HG03064 (cell line): ENCODE data around the gene IMMP2L.

Experiments
- ATAC-seq: cut with Tn5 transposase; IDR thresholded peaks from one replicate; pipeline ENCODE4 v1.9.1; 2021; ENCODE audit warnings: low read depth; ENCODE audit not compliant: unreplicated experiment

The IMMP2L gene

GRCh38 chr7:110633313-110633712, 929.0 kb downstream of the IMMP2L start:
- ATAC-seq: no peak

- ATAC-seq: no peak
These were observed 935.9 kb downstream of the IMMP2L start for GRCh38 chr7:110626414-110626813.

GRCh38 chr7:110625294-110625693, 937.0 kb downstream of the IMMP2L start:
- ATAC-seq: no peak

- ATAC-seq: no peak
These were observed 938.9 kb downstream of the IMMP2L start for GRCh38 chr7:110623436-110623835.

GRCh38 chr7:110621289-110621688, 941.0 kb downstream of the IMMP2L start:
- no peak for ATAC-seq

GRCh38 chr7:110620110-110620735, 942.1 kb downstream of the IMMP2L start:
- ATAC-seq: no peak
